ENCODE measurements around the gene SH3GLB1.

Gene SH3GLB1

DNA sequence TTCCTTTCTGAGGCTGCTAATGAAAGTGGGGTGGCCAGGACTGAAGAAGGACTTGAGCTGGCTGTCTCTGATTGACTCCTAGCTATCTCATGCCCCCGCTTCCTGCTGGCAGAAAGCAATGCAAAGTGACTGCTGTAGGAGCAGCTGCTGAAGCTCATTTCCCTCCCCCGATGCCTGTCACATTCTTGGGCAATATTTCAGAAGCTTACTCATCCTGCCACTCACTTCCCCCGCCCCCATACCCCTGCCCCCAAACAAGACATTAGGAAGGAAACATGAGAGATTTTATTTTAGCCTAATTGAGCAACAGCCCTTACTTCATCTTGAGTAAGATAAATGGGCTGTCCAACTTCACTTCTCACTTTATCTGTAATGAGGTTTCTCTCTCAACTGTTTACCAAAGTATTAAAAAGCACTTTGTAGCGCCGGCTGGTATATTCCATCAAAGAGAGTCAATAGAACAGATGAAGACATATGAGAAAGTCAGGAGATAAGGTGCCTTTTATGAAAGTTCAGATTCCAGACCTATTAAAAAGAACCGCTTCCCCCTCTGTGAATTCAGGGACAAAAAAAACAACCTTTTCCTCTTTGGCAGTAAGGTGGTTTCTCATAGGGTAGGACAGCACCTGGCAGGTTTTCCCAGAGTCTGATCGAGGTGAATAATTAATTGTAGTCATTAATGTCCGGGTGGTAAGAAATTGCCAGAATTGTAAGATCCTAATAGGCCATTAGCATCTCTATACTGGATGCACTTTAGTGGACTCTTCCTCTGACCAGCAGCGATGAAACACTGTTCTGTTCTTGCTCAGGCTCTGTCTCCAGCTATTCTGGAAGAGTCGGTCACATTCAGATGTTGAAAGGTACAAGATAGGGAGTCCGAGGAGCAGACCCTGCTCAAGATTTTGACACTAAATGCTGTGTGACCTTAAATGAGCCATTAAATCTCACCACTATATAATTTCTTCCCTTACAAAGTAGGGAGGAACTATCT lies 70.2 kb downstream of the SH3GLB1 start:
- peak; percentile 91 for DNase-seq

DNA sequence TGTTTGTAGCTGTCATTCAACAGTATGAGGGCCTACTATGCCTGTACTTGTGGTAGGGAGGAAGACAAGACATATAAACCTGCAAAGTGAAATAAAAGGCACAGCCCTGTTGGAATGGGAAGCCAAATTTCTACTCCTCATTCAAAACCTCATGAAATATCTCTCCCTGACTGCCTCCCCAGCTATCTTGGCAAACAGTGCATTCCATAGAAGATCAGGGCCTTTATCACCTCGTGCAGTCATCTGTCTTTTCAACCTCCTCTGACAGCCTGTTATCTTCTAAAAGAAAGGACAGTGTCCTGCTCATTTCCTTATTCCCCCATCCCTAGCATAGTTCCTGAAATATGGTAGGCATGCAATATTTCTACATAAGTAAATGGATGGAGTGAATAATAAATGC lies 71.0 kb downstream of the SH3GLB1 start:
- peak; percentile 45 for DNase-seq

DNA sequence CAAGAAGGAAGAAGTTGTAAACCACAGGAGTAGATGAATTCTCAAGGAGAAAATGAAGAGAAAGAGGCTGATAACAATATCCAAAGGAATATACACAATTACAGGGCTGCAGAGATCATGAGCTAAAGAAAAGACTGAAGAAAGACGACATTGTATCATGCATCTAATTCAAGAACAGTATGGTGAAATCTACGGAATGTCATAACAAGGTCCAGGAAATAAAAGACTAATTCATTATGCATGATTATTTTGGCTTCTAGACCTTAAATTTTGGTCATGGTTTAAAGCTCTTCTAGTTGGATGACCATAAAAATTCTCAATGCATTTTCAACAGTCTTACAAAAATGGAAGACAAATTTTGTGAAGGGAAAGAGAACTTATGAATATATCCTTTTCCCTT lies 71.7 kb downstream of the SH3GLB1 start:
- DNase-seq: no peak

DNA sequence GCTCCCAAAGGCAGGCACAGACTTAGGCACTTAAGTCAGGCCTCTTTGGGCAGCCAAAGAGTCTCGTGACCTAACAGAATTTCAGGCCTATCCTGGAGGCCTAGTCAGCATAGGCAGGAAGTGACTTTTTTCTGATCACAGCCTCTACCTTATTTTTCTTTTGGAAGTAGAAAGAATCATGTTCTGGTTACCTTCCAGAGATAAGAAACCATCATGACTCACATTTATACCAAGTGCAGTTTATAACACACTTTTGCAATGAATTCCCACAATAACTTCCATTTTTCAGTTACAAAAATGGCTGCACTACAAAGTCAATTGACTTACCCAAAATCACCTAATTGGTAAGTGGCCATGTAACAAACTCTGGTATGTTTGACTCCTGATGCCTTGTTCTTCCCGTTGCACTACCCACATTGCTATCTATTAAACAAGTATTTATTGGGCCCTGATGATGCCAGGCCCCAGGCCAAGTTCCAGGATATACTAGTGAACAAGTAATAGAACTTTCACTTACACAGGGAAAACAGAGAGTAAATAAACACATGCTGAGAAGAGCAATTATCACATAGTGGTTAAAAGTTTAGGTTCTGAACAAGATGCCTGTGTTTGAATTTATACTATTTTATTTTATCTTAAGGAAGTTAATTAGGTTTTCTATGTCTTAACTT lies 74.3 kb downstream of the SH3GLB1 start:
- no peak for DNase-seq

DNA sequence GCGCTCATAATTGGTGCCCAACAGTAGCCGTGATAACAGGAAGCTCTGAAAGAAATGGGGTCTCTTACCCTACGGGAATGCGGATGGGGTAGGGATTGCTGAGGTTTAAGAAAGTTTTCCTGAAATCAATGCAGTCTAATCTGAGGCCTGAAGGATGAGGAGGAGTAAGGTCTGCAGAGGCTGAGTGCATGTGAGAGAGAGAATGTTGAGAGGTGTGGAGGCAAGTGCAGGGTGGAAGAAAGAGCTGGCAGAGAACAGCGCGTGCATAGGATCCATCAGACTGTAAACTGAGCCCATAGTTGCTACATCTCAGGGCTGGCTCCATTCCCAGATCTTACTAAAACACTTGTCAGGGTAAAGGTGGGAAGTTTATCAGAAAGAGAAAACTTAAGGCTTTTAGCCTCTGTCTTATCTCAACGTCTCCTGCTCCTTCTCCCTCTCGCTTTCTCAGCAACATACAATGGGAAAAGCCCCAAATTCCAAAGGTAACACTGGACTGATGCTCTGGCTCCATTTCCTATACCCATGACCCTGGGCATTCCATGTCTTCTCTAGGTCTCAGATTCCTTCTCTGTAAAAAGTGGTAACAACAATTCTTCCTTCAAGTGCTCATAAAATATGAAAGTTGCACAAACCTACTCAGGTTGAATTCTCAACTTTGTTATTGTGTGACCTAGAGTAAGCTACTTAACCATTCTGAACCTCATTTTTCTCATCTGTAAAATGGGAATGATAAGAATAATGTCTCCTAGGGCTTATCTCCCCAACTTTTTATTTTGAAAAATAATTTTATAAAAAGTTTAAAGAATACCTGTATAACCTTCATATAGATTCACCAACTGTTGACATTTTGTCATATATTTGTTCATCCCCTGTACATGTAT lies 75.2 kb downstream of the SH3GLB1 start:
- DNase-seq: peak; percentile 15

DNA sequence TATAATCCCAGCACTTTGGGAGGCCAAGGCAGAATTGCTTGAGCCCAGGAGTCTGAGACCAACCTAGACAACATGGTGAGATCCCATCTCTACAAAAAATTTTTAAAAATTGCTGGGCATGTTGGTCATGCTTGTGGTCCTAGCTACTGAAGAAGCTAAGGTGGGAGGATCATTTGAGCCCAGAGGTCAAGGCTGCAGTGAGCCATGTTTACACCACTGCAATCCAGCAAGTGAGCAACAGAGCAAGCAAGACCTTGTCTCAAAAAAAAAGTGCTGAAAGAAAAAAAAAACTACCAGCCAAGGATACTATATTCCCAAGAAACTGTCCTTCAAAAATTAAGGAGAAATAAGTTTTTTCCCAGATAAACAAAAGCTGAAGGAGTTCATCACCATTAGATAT lies 78.1 kb downstream of the SH3GLB1 start:
- DNase-seq: no peak

DNA sequence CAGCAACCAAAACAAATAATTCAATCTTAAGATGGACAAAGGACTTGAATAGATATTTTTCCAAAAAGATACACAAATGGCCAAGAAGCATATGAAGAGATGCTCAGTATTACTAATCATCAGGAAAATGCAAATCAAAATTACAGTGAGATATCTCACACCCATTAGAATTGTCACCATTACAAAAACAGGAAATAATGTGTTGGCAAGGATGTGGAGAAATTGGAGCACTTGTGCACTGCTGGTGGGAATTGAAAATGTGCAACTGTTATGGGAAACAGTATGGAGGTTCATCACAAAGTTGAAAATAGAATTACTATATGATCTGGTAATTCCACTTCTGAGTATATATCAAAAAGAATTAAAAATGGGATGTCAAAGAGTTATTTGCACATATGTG lies 83.2 kb downstream of the SH3GLB1 start:
- no peak for DNase-seq

DNA sequence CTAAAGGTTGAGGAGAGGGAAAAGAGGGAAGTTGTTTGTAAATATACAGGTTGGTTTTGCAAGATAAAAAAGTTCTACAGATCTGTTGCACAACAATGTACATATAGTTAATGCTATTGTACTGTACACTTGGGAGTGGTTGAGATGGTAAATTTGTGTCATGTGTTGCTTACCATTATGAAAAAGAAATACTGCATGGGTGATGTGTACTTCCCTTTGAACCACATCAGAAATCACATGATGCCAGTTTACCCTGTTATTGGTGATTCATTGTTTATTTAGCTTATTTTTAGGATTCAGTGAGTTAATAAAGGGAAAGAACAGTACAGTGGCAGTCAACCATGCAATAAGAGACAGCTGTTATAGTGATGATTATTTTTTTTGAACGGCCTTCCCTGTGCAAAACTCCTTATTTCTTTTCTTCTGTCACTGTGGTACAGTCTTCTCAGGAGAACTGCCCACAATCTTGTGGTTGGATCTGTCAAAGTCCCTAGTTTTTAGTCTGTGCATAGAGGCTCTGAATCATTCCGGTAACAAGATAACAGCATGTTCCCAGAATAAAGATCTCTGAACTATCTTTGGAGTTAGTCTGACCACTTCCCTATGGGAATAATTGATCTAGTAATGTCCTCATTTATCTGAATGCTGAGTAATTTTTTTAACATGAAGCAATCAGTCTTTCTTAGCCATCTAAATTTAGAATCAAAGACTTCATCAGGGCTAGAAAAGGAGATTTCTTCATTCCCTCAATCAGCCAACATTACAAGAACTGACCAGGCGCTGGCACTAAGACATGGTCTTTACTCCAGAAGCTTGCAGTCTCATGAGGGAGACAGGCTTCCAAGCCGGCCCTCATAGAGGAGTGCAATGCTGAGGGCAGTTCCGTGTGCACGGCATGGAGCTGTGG lies 84.2 kb downstream of the SH3GLB1 start:
- DNase-seq: peak; percentile 83

DNA sequence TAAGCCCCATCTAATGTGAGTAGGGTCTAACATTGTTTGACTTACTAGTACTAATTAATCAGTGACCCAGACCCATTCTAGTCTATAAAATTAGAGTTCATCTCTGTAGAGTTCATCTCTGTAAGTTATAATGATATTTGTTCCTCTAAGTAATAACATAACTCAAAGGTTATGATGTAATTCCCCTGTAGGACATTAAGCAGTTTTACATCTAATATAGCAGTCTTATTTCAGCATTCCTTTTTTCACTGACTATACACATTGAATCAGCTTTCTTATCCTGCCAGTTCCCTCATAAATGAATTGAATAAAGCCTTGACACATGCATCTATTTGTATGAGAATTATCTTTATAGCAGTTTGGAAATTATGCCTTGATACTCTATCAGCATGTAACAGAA lies 90.9 kb downstream of the SH3GLB1 start:
- no peak for DNase-seq

Data from fibroblast of skin of scalp (primary cell).